ENCODE data around the gene MED15.

- TF ChIP-seq, protein P1, sequence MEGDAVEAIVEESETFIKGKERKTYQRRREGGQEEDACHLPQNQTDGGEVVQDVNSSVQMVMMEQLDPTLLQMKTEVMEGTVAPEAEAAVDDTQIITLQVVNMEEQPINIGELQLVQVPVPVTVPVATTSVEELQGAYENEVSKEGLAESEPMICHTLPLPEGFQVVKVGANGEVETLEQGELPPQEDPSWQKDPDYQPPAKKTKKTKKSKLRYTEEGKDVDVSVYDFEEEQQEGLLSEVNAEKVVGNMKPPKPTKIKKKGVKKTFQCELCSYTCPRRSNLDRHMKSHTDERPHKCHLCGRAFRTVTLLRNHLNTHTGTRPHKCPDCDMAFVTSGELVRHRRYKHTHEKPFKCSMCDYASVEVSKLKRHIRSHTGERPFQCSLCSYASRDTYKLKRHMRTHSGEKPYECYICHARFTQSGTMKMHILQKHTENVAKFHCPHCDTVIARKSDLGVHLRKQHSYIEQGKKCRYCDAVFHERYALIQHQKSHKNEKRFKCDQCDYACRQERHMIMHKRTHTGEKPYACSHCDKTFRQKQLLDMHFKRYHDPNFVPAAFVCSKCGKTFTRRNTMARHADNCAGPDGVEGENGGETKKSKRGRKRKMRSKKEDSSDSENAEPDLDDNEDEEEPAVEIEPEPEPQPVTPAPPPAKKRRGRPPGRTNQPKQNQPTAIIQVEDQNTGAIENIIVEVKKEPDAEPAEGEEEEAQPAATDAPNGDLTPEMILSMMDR (IDR thresholded peaks at IDR 0.05): no peak
- TF ChIP-seq POLR2A (IDR thresholded peaks at IDR 0.05): no peak
Measured at GRCh38 chr22:20471126-20471833, 36.1 kb upstream of the MED15 start.

All from uterus (tissue), 2 donors.